Measurements from ENCODE around the gene PLCB2.

The PLCB2 gene

GRCh38 chr15:40271685-40272484 is 35.9 kb downstream of the PLCB2 start:
- DNase-seq (ENCODE audit: low spot score): no peak

GRCh38 chr15:40270246-40270995 is 37.3 kb downstream of the PLCB2 start:
- DNase-seq (ENCODE audit: low spot score): no peak

GRCh38 chr15:40269604-40270003 is 38.1 kb downstream of the PLCB2 start:
- no peak for DNase-seq (ENCODE audit: low spot score)

- no peak for DNase-seq (ENCODE audit: low spot score)
These were observed 40.1 kb downstream of the PLCB2 start for GRCh38 chr15:40267670-40268069.

GRCh38 chr15:40266828-40267304 is 40.9 kb downstream of the PLCB2 start:
- DNase-seq (ENCODE audit: low spot score): no peak

- DNase-seq (ENCODE audit: low spot score): no peak
These were observed 41.9 kb downstream of the PLCB2 start for GRCh38 chr15:40265875-40266274.

- no peak for DNase-seq (ENCODE audit: low spot score)
These were observed 42.4 kb downstream of the PLCB2 start for GRCh38 chr15:40265355-40265754.

- DNase-seq (ENCODE audit: low spot score): no peak
These were observed 43.2 kb downstream of the PLCB2 start for GRCh38 chr15:40264321-40265153.

- no peak for DNase-seq (ENCODE audit: low spot score)
These were observed 44.5 kb downstream of the PLCB2 start for GRCh38 chr15:40263024-40263754.

- DNase-seq (ENCODE audit: low spot score): no peak
These were observed 48.7 kb downstream of the PLCB2 start for GRCh38 chr15:40259021-40259420.

GRCh38 chr15:40258544-40258943 is 49.2 kb downstream of the PLCB2 start:
- no peak for DNase-seq (ENCODE audit: low spot score)

GRCh38 chr15:40257656-40258450 is 49.9 kb downstream of the PLCB2 start:
- DNase-seq (ENCODE audit: low spot score): no peak

- no peak for DNase-seq (ENCODE audit: low spot score)
These were observed 51.0 kb downstream of the PLCB2 start for GRCh38 chr15:40256638-40257235.

- DNase-seq (ENCODE audit: low spot score): no peak
These were observed 52.7 kb downstream of the PLCB2 start for GRCh38 chr15:40255033-40255432.

GRCh38 chr15:40254452-40254851 is 53.3 kb downstream of the PLCB2 start:
- no peak for DNase-seq (ENCODE audit: low spot score)

GRCh38 chr15:40253167-40253790 is 54.5 kb downstream of the PLCB2 start:
- DNase-seq (ENCODE audit: low spot score): no peak

GRCh38 chr15:40252438-40253166 is 55.1 kb downstream of the PLCB2 start:
- DNase-seq (ENCODE audit: low spot score): no peak

GRCh38 chr15:40252141-40252437 is 55.6 kb downstream of the PLCB2 start:
- no peak for DNase-seq (ENCODE audit: low spot score)

GRCh38 chr15:40251486-40252140 is 56.1 kb downstream of the PLCB2 start:
- no peak for DNase-seq (ENCODE audit: low spot score)
